B cell (primary cell): ENCODE measurements around the gene ATRNL1. TPM values are rescaled to one million over a fixed set of nuclear protein-coding genes. Genes with fewer than 3 reads are reported as not detected.

Source experiments
- ATAC-seq: fragments of 200-7000 bp; cut with Tn5 transposase; one replicate; pipeline ENCODE4 v1.10.0; 2021; ENCODE audit warnings: low read depth, mild to moderate bottlenecking, moderate number of reproducible peaks, moderate library complexity
- CTCF ChIA-PET: fragments of 350-600 bp; sonication (Branson Sonifier 250); formaldehyde crosslinking; loops from one replicate; lab custom pipeline; 2021; ENCODE audit warnings: antibody characterized with exemption, inconsistent platforms; lab: Charles Lee
- POLR2A ChIA-PET: fragments of 350-600 bp; sonication (Branson Sonifier 250); formaldehyde crosslinking; loops from one replicate; lab custom pipeline; 2021; ENCODE audit warnings: antibody characterized with exemption; lab: Charles Lee
- DNase-seq: peaks from one replicate; pipeline ENCODE4 v3.0.0; 2013
- H2AFZ ChIP-seq: 2 replicates; pipeline ENCODE4 v1.6.1; 2012; ENCODE audit warnings: mild to moderate bottlenecking, low read depth, low read length; ENCODE audit not compliant: insufficient read depth, poor library complexity, severe bottlenecking
- H3K27ac ChIP-seq, 2 donors: 1 replicate in 1 of 2; 2 replicates in 1 of 2; pipeline ENCODE4 v1.5.1; 2012 to 2013; ENCODE audit warnings: low read length in 2 of 2, mild to moderate bottlenecking in 2 of 2, moderate library complexity in 1 of 2
- H3K27me3 ChIP-seq, 4 experiments: fragments of 200-600 bp in 1 of 4; sonication (generic) in 1 of 4; replicated peaks in 1 of 4; 1 replicate in 2 of 4; 2 replicates in 2 of 4; pipeline versions ENCODE4 v1.6.1 to v1.7.0; 2013 to 2016; ENCODE audit warnings: low read length in 3 of 4, mild to moderate bottlenecking in 2 of 4, mixed read lengths in 1 of 4, moderate library complexity in 1 of 4; ENCODE audit not compliant: insufficient read depth in 4 of 4, control insufficient read depth in 3 of 4; ENCODE audit errors: control extremely low read depth in 1 of 4
- H3K36me3 ChIP-seq, 2 experiments: replicated peaks in 1 of 2; 1 replicate in 1 of 2; 2 replicates in 1 of 2; pipeline versions ENCODE4 v1.6.1 to v1.7.1; 2013; ENCODE audit warnings: low read length in 1 of 2; ENCODE audit not compliant: insufficient read depth in 2 of 2, control insufficient read depth in 1 of 2; ENCODE audit errors: control extremely low read depth in 1 of 2, extremely low read depth in 1 of 2
- H3K4me1 ChIP-seq, 2 donors: fragments of 200-600 bp in 1 of 2; sonication (generic) in 1 of 2; 1 replicate in 1 of 2; 2 replicates in 1 of 2; pipeline versions ENCODE4 v1.5.1 to v1.6.1; 2013 to 2017; ENCODE audit warnings: low read length in 2 of 2; ENCODE audit not compliant: control insufficient read depth in 2 of 2, insufficient read depth in 2 of 2
- H3K4me2 ChIP-seq: replicated peaks from 2 replicates; pipeline ENCODE3; 2012; ENCODE audit warnings: mild to moderate bottlenecking, low read depth, low read length; ENCODE audit not compliant: poor library complexity, severe bottlenecking
- H3K4me3 ChIP-seq, 5 experiments: fragments of 200-600 bp in 1 of 5; sonication (generic) in 1 of 5; 1 replicate in 3 of 5; 2 replicates in 2 of 5; pipeline versions ENCODE4 v1.5.1 to v1.7.0; 2011 to 2016; ENCODE audit warnings: low read length in 4 of 5, mild to moderate bottlenecking in 4 of 5, low read depth in 2 of 5, control low read depth in 1 of 5, moderate library complexity in 1 of 5; ENCODE audit not compliant: insufficient read depth in 1 of 5; ENCODE audit errors: control extremely low read depth in 1 of 5, extremely low read depth in 1 of 5
- H3K79me2 ChIP-seq: fragments of 200-600 bp; sonication (generic); one replicate; pipeline ENCODE4 v1.6.0; 2016; ENCODE audit warnings: low read length; ENCODE audit not compliant: control insufficient read depth, insufficient read depth
- H3K9ac ChIP-seq: fragments of 200-600 bp; sonication (generic); 2 replicates; pipeline ENCODE4 v1.6.1; 2017; ENCODE audit warnings: mild to moderate bottlenecking, low read length, moderate library complexity
- H3K9me3 ChIP-seq, 3 donors: one replicate each; pipeline versions ENCODE4 v1.6.1 to v1.7.1; 2013; ENCODE audit warnings: low read length in 2 of 3; ENCODE audit not compliant: control insufficient read depth in 2 of 3, insufficient read depth in 1 of 3; ENCODE audit errors: control extremely low read depth in 1 of 3
- H4K20me1 ChIP-seq: 2 replicates; pipeline ENCODE4 v1.6.0; 2012; ENCODE audit warnings: mild to moderate bottlenecking, low read length; ENCODE audit not compliant: insufficient read depth, control insufficient read depth, poor library complexity, severe bottlenecking
- H3K27ac Mint-ChIP-seq: one replicate; pipeline ENCODE4 v1.8.0; 2021; ENCODE audit warnings: mixed read lengths
- H3K27me3 Mint-ChIP-seq: one replicate; pipeline ENCODE4 v1.8.0; 2021; ENCODE audit warnings: mixed read lengths
- H3K4me1 Mint-ChIP-seq: one replicate; pipeline ENCODE4 v1.8.0; 2021; ENCODE audit warnings: mixed read lengths
- H3K4me3 Mint-ChIP-seq: one replicate; pipeline ENCODE4 v1.8.0; 2021; ENCODE audit warnings: mixed read lengths
- H3K9me3 Mint-ChIP-seq: one replicate; pipeline ENCODE4 v1.8.0; 2022; ENCODE audit warnings: mixed read lengths; ENCODE audit not compliant: insufficient read depth
- EZH2 ChIP-seq: IDR thresholded peaks from 2 replicates; pipeline ENCODE4 v1.6.1; 2012; ENCODE audit warnings: borderline replicate concordance, low read depth, mild to moderate bottlenecking, moderate library complexity, low read length; ENCODE audit not compliant: insufficient read depth, poor library complexity, severe bottlenecking
- WGBS: methylation state at CpG from one replicate; pipeline ENCODE4 v1.1.5; 2013; ENCODE audit warnings: missing lambda C conversion rate; ENCODE audit not compliant: insufficient coverage; 5-methylcytosine and 5-hydroxymethylcytosine counted together
- intact Hi-C: fragments of 100-400 bp; cut with micrococcal nuclease; formaldehyde crosslinking; loops from one replicate; pipeline ENCODE4 v1.10.0; 2022
- polyA plus RNA-seq: library from polyadenylated mRNA; depleted of rRNA; stranded (reverse); fragments of >200 nt; gene quantifications from 2 replicates; pipeline ENCODE4 v1.2.3, GENCODE V29; 2012
- total RNA-seq, 2 donors: library from RNA; stranded (reverse); fragments of 120-200 nt in 1 of 2; gene quantifications; 1 replicate in 1 of 2; 2 replicates in 1 of 2; pipeline versions ENCODE4 v1.2.3 to v1.2.4, GENCODE V29; 2013 to 2022
- TF ChIP-seq, protein P1 (sequence below): fragments of 200-600 bp; IDR thresholded peaks from one replicate; pipeline ENCODE4 v1.8.0; 2022; ENCODE audit warnings: antibody characterized with exemption, mild to moderate bottlenecking

The ATRNL1 gene
- total and polyA plus RNA-seq, 2 donors (not counting 1 experiment from before 2014, with no cell fraction given) = 0.24 to 2.2 TPM

GRCh38 chr10:115390607-115391006 is 297.4 kb downstream of the ATRNL1 start:
- no peak overlapping the region for H3K4me3 ChIP-seq
- H3K9ac ChIP-seq = no peak overlapping the region
- H3K4me1 ChIP-seq = no peaks in the 10 kb centered on the region
- no peaks in the 10 kb centered on the region for H3K9me3 ChIP-seq
- H2AFZ ChIP-seq = no peak overlapping the region
- no peaks in the 10 kb centered on the region for H3K36me3 ChIP-seq
- no CpG with 5 or more reads among the region's 1 CpG for WGBS
- Mint-ChIP-seq H3K9me3 (no peaks in the 10 kb centered on the region), H3K4me3 (no peak overlapping the region), H3K4me1 (no peaks in the 10 kb centered on the region), H3K27me3 (no peaks in the 10 kb centered on the region), H3K27ac (no peak overlapping the region)
- no peak overlapping the region for H3K27ac ChIP-seq
- intact Hi-C loops = no loop called here
- no peak for DNase-seq
- no peaks in the 10 kb centered on the region for H4K20me1 ChIP-seq
- TF ChIP-seq, protein P1, sequence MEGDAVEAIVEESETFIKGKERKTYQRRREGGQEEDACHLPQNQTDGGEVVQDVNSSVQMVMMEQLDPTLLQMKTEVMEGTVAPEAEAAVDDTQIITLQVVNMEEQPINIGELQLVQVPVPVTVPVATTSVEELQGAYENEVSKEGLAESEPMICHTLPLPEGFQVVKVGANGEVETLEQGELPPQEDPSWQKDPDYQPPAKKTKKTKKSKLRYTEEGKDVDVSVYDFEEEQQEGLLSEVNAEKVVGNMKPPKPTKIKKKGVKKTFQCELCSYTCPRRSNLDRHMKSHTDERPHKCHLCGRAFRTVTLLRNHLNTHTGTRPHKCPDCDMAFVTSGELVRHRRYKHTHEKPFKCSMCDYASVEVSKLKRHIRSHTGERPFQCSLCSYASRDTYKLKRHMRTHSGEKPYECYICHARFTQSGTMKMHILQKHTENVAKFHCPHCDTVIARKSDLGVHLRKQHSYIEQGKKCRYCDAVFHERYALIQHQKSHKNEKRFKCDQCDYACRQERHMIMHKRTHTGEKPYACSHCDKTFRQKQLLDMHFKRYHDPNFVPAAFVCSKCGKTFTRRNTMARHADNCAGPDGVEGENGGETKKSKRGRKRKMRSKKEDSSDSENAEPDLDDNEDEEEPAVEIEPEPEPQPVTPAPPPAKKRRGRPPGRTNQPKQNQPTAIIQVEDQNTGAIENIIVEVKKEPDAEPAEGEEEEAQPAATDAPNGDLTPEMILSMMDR = no peak
- TF ChIP-seq EZH2 = no peak
- H3K4me2 ChIP-seq = no peak overlapping the region
- CTCF ChIA-PET = no interaction called here
- H3K27me3 ChIP-seq = no peaks in the 10 kb centered on the region
- no peak for ATAC-seq
- POLR2A ChIA-PET = no interaction called here
- H3K79me2 ChIP-seq = no peaks in the 10 kb centered on the region

GRCh38 chr10:115398026-115398425 is 304.9 kb downstream of the ATRNL1 start:
- Histone ChIP-seq H3K4me2 (no peak overlapping the region), H3K9ac (no peak overlapping the region), H3K4me3 (no peak overlapping the region), H3K27me3 (no peaks in the 10 kb centered on the region), H3K79me2 (no peaks in the 10 kb centered on the region), H3K27ac (no peak overlapping the region), H2AFZ (no peak overlapping the region), H3K36me3 (no peaks in the 10 kb centered on the region), H4K20me1 (no peaks in the 10 kb centered on the region), H3K9me3 (no peaks in the 10 kb centered on the region), H3K4me1 (no peaks in the 10 kb centered on the region)
- 100% methylated on average over 1 of the region's 2 CpGs for WGBS
- no peak overlapping the region for H3K4me3 Mint-ChIP-seq
- no peaks in the 10 kb centered on the region for H3K27me3 Mint-ChIP-seq
- ATAC-seq = no peak
- H3K4me1 Mint-ChIP-seq = no peaks in the 10 kb centered on the region
- ChIA-PET POLR2A (no interaction called here), CTCF (no interaction called here)
- no peaks in the 10 kb centered on the region for H3K9me3 Mint-ChIP-seq
- no peak for DNase-seq
- intact Hi-C loops = no loop called here
- no peak for TF ChIP-seq EZH2
- TF ChIP-seq, protein P1 = no peak
- no peak overlapping the region for H3K27ac Mint-ChIP-seq
